Measurements from ENCODE around the gene TNIK.

The TNIK gene

GRCh38 chr3:171505822-171506333 lies 45.7 kb upstream of the TNIK start:
- TF ChIP-seq TAF1 (IDR thresholded peaks at IDR 0.05; ENCODE audit: borderline replicate concordance, insufficient read depth, low read length) (no peak), REST (IDR thresholded peaks at IDR 0.05; ENCODE audit: insufficient read depth in 1 of 2, low read depth in 2 of 2, low read length in 2 of 2) (no peak), POLR2AphosphoS5 (IDR thresholded peaks at IDR 0.05; ENCODE audit: low read depth, low read length) (no peak), FOXP2 (optimal IDR thresholded peaks at IDR 0.05; ENCODE audit: borderline replicate concordance, extremely low read depth, extremely low read length, insufficient read depth) (no peak), SIN3A (IDR thresholded peaks at IDR 0.05; ENCODE audit: borderline replicate concordance, insufficient read depth, low read length) (no peak)

- TF ChIP-seq TAF1 (IDR thresholded peaks at IDR 0.05; ENCODE audit: borderline replicate concordance, insufficient read depth, low read length): no peak
- TF ChIP-seq SIN3A (IDR thresholded peaks at IDR 0.05; ENCODE audit: borderline replicate concordance, insufficient read depth, low read length): no peak
- no peak for TF ChIP-seq POLR2AphosphoS5 (IDR thresholded peaks at IDR 0.05; ENCODE audit: low read depth, low read length)
- no peak for TF ChIP-seq REST (IDR thresholded peaks at IDR 0.05; ENCODE audit: insufficient read depth in 1 of 2, low read depth in 2 of 2, low read length in 2 of 2)
- no peak for TF ChIP-seq FOXP2 (optimal IDR thresholded peaks at IDR 0.05; ENCODE audit: borderline replicate concordance, extremely low read depth, extremely low read length, insufficient read depth)
These were observed 44.2 kb upstream of the TNIK start for GRCh38 chr3:171504376-171504775.

- TF ChIP-seq FOXP2 (optimal IDR thresholded peaks at IDR 0.05; ENCODE audit: borderline replicate concordance, extremely low read depth, extremely low read length, insufficient read depth) (no peak), REST (IDR thresholded peaks at IDR 0.05; ENCODE audit: insufficient read depth in 1 of 2, low read depth in 2 of 2, low read length in 2 of 2) (no peak), POLR2AphosphoS5 (IDR thresholded peaks at IDR 0.05; ENCODE audit: low read depth, low read length) (no peak), TAF1 (IDR thresholded peaks at IDR 0.05; ENCODE audit: borderline replicate concordance, insufficient read depth, low read length) (no peak), SIN3A (IDR thresholded peaks at IDR 0.05; ENCODE audit: borderline replicate concordance, insufficient read depth, low read length) (no peak)
These were observed 43.6 kb upstream of the TNIK start for GRCh38 chr3:171503817-171504216.

- TF ChIP-seq REST (IDR thresholded peaks at IDR 0.05; ENCODE audit: insufficient read depth in 1 of 2, low read depth in 2 of 2, low read length in 2 of 2) (no peak), POLR2AphosphoS5 (IDR thresholded peaks at IDR 0.05; ENCODE audit: low read depth, low read length) (no peak), SIN3A (IDR thresholded peaks at IDR 0.05; ENCODE audit: borderline replicate concordance, insufficient read depth, low read length) (no peak), TAF1 (IDR thresholded peaks at IDR 0.05; ENCODE audit: borderline replicate concordance, insufficient read depth, low read length) (no peak), FOXP2 (optimal IDR thresholded peaks at IDR 0.05; ENCODE audit: borderline replicate concordance, extremely low read depth, extremely low read length, insufficient read depth) (no peak)
These were observed 38.7 kb upstream of the TNIK start for GRCh38 chr3:171498921-171499320.

GRCh38 chr3:171497468-171497867 lies 37.3 kb upstream of the TNIK start:
- TF ChIP-seq FOXP2 (optimal IDR thresholded peaks at IDR 0.05; ENCODE audit: borderline replicate concordance, extremely low read depth, extremely low read length, insufficient read depth): no peak
- no peak for TF ChIP-seq TAF1 (IDR thresholded peaks at IDR 0.05; ENCODE audit: borderline replicate concordance, insufficient read depth, low read length)
- TF ChIP-seq SIN3A (IDR thresholded peaks at IDR 0.05; ENCODE audit: borderline replicate concordance, insufficient read depth, low read length): no peak
- no peak for TF ChIP-seq POLR2AphosphoS5 (IDR thresholded peaks at IDR 0.05; ENCODE audit: low read depth, low read length)
- TF ChIP-seq REST (IDR thresholded peaks at IDR 0.05; ENCODE audit: insufficient read depth in 1 of 2, low read depth in 2 of 2, low read length in 2 of 2): no peak

Data from PFSK-1 (cell line).